ENCODE data around the gene CYP19A1. TPM values are rescaled to one million over a fixed set of nuclear protein-coding genes. Genes with fewer than 3 reads are reported as not detected.

CYP19A1 gene
- total and polyA plus RNA-seq, 9 of the 15 experiments (the other 6 are each of a cell fraction or from before 2014, with no cell fraction given), result 0.16 to 0.63 (median 0.47) TPM; not detected in 3

DNA sequence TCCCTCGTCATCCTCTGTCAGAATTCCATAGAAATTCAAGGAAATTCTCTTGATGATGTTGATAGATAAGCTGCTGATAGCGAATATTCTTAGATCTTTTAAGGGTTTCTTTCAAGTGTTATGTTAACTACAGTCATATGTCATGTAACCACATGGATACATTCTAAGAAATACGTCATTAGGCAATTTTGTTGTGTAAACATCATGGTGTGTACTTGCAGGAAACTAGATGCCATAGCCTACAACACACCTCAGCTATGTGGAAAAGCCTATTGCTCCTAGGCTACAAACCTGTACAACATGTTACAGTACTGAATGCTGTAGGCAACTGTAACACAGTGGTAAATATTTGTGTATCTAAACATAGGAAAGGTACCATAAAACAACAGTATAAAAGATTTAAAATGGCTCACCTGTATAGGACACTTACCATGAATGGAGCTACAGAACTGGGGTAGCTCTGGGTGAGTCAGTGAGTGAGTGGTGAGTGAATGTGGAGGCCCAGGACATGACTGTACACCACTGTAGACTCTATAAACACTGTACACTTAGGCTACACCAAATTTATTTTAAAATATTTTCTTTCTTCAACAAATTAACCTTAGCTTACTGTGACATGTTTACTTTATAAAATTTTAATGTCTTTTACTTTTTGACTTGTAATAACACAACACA is 37.7 kb upstream of the CYP19A1 start:
- ATAC-seq (no peak), DNase-seq (ENCODE audit: extremely low read depth in 1 of 4, low spot score in 3 of 4) (no peak), FAIRE-seq (no peak)
- H4K20me1 ChIP-seq (replicated peaks; ENCODE audit: control insufficient read depth, insufficient read depth, low read length), result no peaks in the 10 kb centered on the region
- CTCF ChIA-PET (ENCODE audit: low intra/inter-chr PET ratio), result no interaction called here
- H3K4me3 ChIP-seq, result no peak overlapping the region
- no peak for TF ChIP-seq POLR2B (IDR thresholded peaks at IDR 0.05; ENCODE audit: low read depth, partially characterized antibody)
- TF ChIP-seq NFYB (IDR thresholded peaks at IDR 0.05; ENCODE audit: extremely low read depth, insufficient read length), result no peak
- TF ChIP-seq ZKSCAN1 (IDR thresholded peaks at IDR 0.05; ENCODE audit: low read depth, low read length), result no peak
- TF ChIP-seq, protein P1, sequence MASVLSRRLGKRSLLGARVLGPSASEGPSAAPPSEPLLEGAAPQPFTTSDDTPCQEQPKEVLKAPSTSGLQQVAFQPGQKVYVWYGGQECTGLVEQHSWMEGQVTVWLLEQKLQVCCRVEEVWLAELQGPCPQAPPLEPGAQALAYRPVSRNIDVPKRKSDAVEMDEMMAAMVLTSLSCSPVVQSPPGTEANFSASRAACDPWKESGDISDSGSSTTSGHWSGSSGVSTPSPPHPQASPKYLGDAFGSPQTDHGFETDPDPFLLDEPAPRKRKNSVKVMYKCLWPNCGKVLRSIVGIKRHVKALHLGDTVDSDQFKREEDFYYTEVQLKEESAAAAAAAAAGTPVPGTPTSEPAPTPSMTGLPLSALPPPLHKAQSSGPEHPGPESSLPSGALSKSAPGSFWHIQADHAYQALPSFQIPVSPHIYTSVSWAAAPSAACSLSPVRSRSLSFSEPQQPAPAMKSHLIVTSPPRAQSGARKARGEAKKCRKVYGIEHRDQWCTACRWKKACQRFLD (CRISPR knock-in tag; IDR thresholded peaks at IDR 0.05), result no peak
- TF ChIP-seq CCNT2 (IDR thresholded peaks at IDR 0.05; ENCODE audit: borderline replicate concordance, extremely low read depth, insufficient read length, low read depth, low read length), result no peak
- TF ChIP-seq, protein P2, sequence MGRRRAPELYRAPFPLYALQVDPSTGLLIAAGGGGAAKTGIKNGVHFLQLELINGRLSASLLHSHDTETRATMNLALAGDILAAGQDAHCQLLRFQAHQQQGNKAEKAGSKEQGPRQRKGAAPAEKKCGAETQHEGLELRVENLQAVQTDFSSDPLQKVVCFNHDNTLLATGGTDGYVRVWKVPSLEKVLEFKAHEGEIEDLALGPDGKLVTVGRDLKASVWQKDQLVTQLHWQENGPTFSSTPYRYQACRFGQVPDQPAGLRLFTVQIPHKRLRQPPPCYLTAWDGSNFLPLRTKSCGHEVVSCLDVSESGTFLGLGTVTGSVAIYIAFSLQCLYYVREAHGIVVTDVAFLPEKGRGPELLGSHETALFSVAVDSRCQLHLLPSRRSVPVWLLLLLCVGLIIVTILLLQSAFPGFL (CRISPR knock-in tag; IDR thresholded peaks at IDR 0.05), result no peak
- no peak for TF ChIP-seq SETDB1 (IDR thresholded peaks at IDR 0.05; ENCODE audit: low read length)
- no peak for TF ChIP-seq POLR2A (conservative IDR thresholded peaks at IDR 0.05)
- TF ChIP-seq L3MBTL2 (IDR thresholded peaks at IDR 0.05), result no peak
- no peak for TF ChIP-seq FOSL1 (tag; conservative IDR thresholded peaks at IDR 0.05)
- TF ChIP-seq RAD51 (IDR thresholded peaks at IDR 0.05; ENCODE audit: borderline replicate concordance, low read depth), result no peak
- TF ChIP-seq GATAD2B (IDR thresholded peaks at IDR 0.05; ENCODE audit: borderline replicate concordance), result no peak
- TF ChIP-seq, protein P3, sequence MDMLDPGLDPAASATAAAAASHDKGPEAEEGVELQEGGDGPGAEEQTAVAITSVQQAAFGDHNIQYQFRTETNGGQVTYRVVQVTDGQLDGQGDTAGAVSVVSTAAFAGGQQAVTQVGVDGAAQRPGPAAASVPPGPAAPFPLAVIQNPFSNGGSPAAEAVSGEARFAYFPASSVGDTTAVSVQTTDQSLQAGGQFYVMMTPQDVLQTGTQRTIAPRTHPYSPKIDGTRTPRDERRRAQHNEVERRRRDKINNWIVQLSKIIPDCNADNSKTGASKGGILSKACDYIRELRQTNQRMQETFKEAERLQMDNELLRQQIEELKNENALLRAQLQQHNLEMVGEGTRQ (CRISPR knock-in tag; IDR thresholded peaks at IDR 0.05), result no peak
- BruUV-seq (replicated peaks), result no TSS peak
- no peak overlapping the region for H3K27ac ChIP-seq (ENCODE audit: extremely low read depth, low read depth, low read length)
- POLR2A ChIA-PET, result interaction anchor here (0.5 to 0.9 kb wide), 2 partner anchors 12 to 27 kb away, joined by 3 read pairs; no protein-coding TSS in a partner anchor
- no peaks in the 10 kb centered on the region; a peak in 1 of 5 replicates for H3K4me1 ChIP-seq (replicated peaks in 1 of 2; ENCODE audit: control insufficient read depth in 2 of 2, insufficient read depth in 2 of 2, low read length in 2 of 2)
- H3K9ac ChIP-seq (ENCODE audit: insufficient read depth in 1 of 2, low read depth in 2 of 2, low read length in 2 of 2), result no peak overlapping the region
- no peaks in the 10 kb centered on the region for H3K79me2 ChIP-seq (ENCODE audit: control insufficient read depth, insufficient read depth, low read length)
- intact Hi-C loops (cut with micrococcal nuclease) (no loop called here), in situ Hi-C loops (cut with MboI) (loop anchor here (5.0 kb wide), 1 partner anchor 89 kb away; no protein-coding TSS in a partner anchor)
- 2% methylated on average over 3 of the region's 3 CpGs for WGBS (ENCODE audit: insufficient coverage, low coverage, missing lambda C conversion rate)
- H3K4me2 ChIP-seq (ENCODE audit: insufficient read depth, low read length), result no peak overlapping the region
- no peak overlapping the region for H2AFZ ChIP-seq (ENCODE audit: low read depth, low read length)
- no peaks in the 10 kb centered on the region for H3K9me1 ChIP-seq (ENCODE audit: control insufficient read depth, insufficient read depth, low read length)
- peaks cover 0 to 21% of the 10 kb centered on the region in 2 experiments for H3K27me3 ChIP-seq (ENCODE audit: control insufficient read depth in 2 of 2, insufficient read depth in 2 of 2, low read length in 2 of 2)
- H3K9me3 ChIP-seq (replicated peaks; ENCODE audit: control insufficient read depth, insufficient read depth, low read depth, low read length), result no peaks in the 10 kb centered on the region
- H3K36me3 ChIP-seq (ENCODE audit: control insufficient read depth, insufficient read depth, low read length), result no peaks in the 10 kb centered on the region

Measured in K562 (cell line).